Smooth muscle cell (in vitro differentiated cells): ENCODE results near the gene CCDC38. TPM values are rescaled to one million over a fixed set of nuclear protein-coding genes. Genes with fewer than 3 reads are reported as not detected.

Experiments
- DNase-seq: peaks from one replicate; lab custom pipeline; 2025; ENCODE audit not compliant: unreplicated experiment; lab: John Stamatoyannopoulos, UW
- H2AFZ ChIP-seq: fragments of 200-600 bp; sonication (generic); 2 replicates; pipeline ENCODE4 v1.6.0; 2016; ENCODE audit warnings: antibody characterized with exemption, low read depth, mild to moderate bottlenecking
- H3F3A ChIP-seq: fragments of 200-600 bp; sonication (generic); 2 replicates; pipeline ENCODE4 v1.6.0; 2017; ENCODE audit warnings: antibody characterized with exemption, low read depth
- H3K27ac ChIP-seq: fragments of 200-600 bp; sonication (generic); 2 replicates; pipeline ENCODE4 v1.5.1; 2016; ENCODE audit warnings: low read depth, mild to moderate bottlenecking
- H3K27me3 ChIP-seq: fragments of 200-600 bp; sonication (generic); 2 replicates; pipeline ENCODE4 v1.6.1; 2016; ENCODE audit warnings: low read depth, mild to moderate bottlenecking
- H3K36me3 ChIP-seq: fragments of 200-600 bp; sonication (generic); 2 replicates; pipeline ENCODE4 v1.5.1; 2016; ENCODE audit warnings: low read depth
- H3K4me1 ChIP-seq: fragments of 200-600 bp; sonication (generic); 2 replicates; pipeline ENCODE4 v1.5.1; 2016; ENCODE audit warnings: low read depth
- H3K4me2 ChIP-seq: fragments of 200-600 bp; sonication (generic); 2 replicates; pipeline ENCODE4 v1.6.0; 2016; ENCODE audit warnings: mild to moderate bottlenecking
- H3K4me3 ChIP-seq: fragments of 200-600 bp; sonication (generic); 2 replicates; pipeline ENCODE4 v1.5.1; 2016; ENCODE audit warnings: mild to moderate bottlenecking
- H3K79me2 ChIP-seq: fragments of 200-600 bp; sonication (generic); 2 replicates; pipeline ENCODE4 v1.6.0; 2016; ENCODE audit warnings: low read depth, mild to moderate bottlenecking
- H3K9ac ChIP-seq: fragments of 200-600 bp; sonication (generic); 2 replicates; pipeline ENCODE4 v1.6.0; 2016; ENCODE audit warnings: low read depth
- H3K9me3 ChIP-seq: fragments of 200-600 bp; sonication (generic); replicated peaks from 2 replicates; pipeline ENCODE4 v1.5.1; 2016; ENCODE audit warnings: low read depth
- H4K20me1 ChIP-seq: fragments of 200-600 bp; sonication (generic); 2 replicates; pipeline ENCODE4 v1.6.0; 2016; ENCODE audit warnings: low read depth
- WGBS: methylation state at CpG from one replicate; pipeline ENCODE4 v1.1.7; 2016; ENCODE audit warnings: low lambda C conversion rate; 5-methylcytosine and 5-hydroxymethylcytosine counted together
- polyA plus RNA-seq: library from polyadenylated mRNA; unstranded; fragments of >200 nt; fragmentation: Nextera tagmentation; extraction: Ambion mirVana; gene quantifications from 2 replicates; pipeline ENCODE4 v1.2.1, GENCODE V29; 2016
- total RNA-seq: library from RNA; depleted of rRNA; stranded (reverse); fragments of >200 nt; gene quantifications from 2 replicates; pipeline ENCODE4 v1.2.3, GENCODE V29; 2014
- TF ChIP-seq, protein P1 (sequence below): fragments of 200-600 bp; sonication (generic); IDR thresholded peaks from 2 replicates; pipeline ENCODE4 v1.5.1; 2017; ENCODE audit warnings: borderline replicate concordance, mild to moderate bottlenecking, antibody characterized with exemption; ENCODE audit not compliant: insufficient read depth, poor library complexity, severe bottlenecking

The CCDC38 gene
- total and polyA plus RNA-seq, 2 experiments from 2014 or later: 0.39 TPM; not detected in 1

DNA sequence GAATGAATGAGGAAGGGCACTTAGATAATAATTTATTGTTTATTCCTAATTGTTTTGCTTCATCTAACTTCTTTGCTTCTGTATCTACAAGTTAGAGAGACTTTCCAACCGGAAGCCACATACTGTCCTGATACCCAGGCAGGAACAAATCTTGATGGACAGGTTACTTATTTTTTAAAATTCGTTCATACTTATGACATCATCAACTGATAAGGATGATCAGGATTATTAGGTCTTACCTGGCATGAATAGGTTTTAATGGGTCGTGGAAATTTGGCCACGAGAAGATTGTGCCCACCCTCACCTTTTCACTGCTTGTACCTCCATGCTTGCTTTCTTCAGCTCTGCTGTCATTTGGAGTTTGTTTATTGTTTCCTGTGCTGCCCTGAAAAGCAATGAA lies 44.3 kb downstream of the CCDC38 start:
- H3F3A ChIP-seq: no peaks in the 10 kb centered on the region
- no peaks in the 10 kb centered on the region for H4K20me1 ChIP-seq
- no peak for DNase-seq
- TF ChIP-seq, protein P1, sequence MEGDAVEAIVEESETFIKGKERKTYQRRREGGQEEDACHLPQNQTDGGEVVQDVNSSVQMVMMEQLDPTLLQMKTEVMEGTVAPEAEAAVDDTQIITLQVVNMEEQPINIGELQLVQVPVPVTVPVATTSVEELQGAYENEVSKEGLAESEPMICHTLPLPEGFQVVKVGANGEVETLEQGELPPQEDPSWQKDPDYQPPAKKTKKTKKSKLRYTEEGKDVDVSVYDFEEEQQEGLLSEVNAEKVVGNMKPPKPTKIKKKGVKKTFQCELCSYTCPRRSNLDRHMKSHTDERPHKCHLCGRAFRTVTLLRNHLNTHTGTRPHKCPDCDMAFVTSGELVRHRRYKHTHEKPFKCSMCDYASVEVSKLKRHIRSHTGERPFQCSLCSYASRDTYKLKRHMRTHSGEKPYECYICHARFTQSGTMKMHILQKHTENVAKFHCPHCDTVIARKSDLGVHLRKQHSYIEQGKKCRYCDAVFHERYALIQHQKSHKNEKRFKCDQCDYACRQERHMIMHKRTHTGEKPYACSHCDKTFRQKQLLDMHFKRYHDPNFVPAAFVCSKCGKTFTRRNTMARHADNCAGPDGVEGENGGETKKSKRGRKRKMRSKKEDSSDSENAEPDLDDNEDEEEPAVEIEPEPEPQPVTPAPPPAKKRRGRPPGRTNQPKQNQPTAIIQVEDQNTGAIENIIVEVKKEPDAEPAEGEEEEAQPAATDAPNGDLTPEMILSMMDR: no peak
- no peaks in the 10 kb centered on the region for H3K36me3 ChIP-seq
- H3K4me2 ChIP-seq: no peak overlapping the region
- 78% methylated on average over 4 of the region's 4 CpGs for WGBS
- no peaks in the 10 kb centered on the region for H3K79me2 ChIP-seq
- no peak overlapping the region for H3K9ac ChIP-seq
- H2AFZ ChIP-seq: no peak overlapping the region
- peaks cover 1% of the 10 kb centered on the region for H3K9me3 ChIP-seq
- no peak overlapping the region for H3K4me3 ChIP-seq
- no peak overlapping the region for H3K27ac ChIP-seq
- H3K4me1 ChIP-seq: no peaks in the 10 kb centered on the region
- H3K27me3 ChIP-seq: no peaks in the 10 kb centered on the region

GRCh38 chr12:95896846-95897245 lies 45.6 kb downstream of the CCDC38 start:
- TF ChIP-seq, protein P1: no peak
- 95% methylated on average over 4 of the region's 4 CpGs for WGBS

GRCh38 chr12:95890958-95891357 lies 51.5 kb downstream of the CCDC38 start:
- Histone ChIP-seq H3K9me3 (no peaks in the 10 kb centered on the region), H3K79me2 (no peaks in the 10 kb centered on the region), H3F3A (no peaks in the 10 kb centered on the region), H3K4me2 (no peak overlapping the region), H3K4me1 (no peaks in the 10 kb centered on the region), H3K27me3 (no peaks in the 10 kb centered on the region), H3K27ac (no peak overlapping the region), H3K36me3 (no peaks in the 10 kb centered on the region), H3K9ac (no peak overlapping the region), H4K20me1 (no peaks in the 10 kb centered on the region), H3K4me3 (no peak overlapping the region), H2AFZ (no peak overlapping the region)
- 85% methylated on average over 3 of the region's 3 CpGs for WGBS
- no peak for DNase-seq
- TF ChIP-seq, protein P1: no peak

More at GRCh38 chr12:95896846-95897245, 45.6 kb downstream of the CCDC38 start:
- Histone ChIP-seq H3K4me1 (no peaks in the 10 kb centered on the region), H3F3A (no peaks in the 10 kb centered on the region), H4K20me1 (no peaks in the 10 kb centered on the region), H3K27ac (no peak overlapping the region), H3K9ac (no peak overlapping the region), H3K36me3 (no peaks in the 10 kb centered on the region), H3K27me3 (no peaks in the 10 kb centered on the region), H3K79me2 (no peaks in the 10 kb centered on the region), H3K4me2 (no peak overlapping the region), H3K9me3 (no peaks in the 10 kb centered on the region), H3K4me3 (no peak overlapping the region), H2AFZ (no peak overlapping the region)
- no peak for DNase-seq

GRCh38 chr12:95887311-95887710 lies 55.1 kb downstream of the CCDC38 start:
- Histone ChIP-seq H3K27me3 (no peaks in the 10 kb centered on the region), H3K4me1 (no peaks in the 10 kb centered on the region), H2AFZ (no peak overlapping the region), H3K4me3 (no peak overlapping the region), H3K27ac (no peak overlapping the region), H3F3A (no peaks in the 10 kb centered on the region), H3K9me3 (peaks cover 8% of the 10 kb centered on the region), H4K20me1 (no peaks in the 10 kb centered on the region), H3K36me3 (no peaks in the 10 kb centered on the region), H3K4me2 (no peak overlapping the region), H3K9ac (no peak overlapping the region), H3K79me2 (no peaks in the 10 kb centered on the region)
- 85% methylated on average over 5 of the region's 5 CpGs for WGBS
- TF ChIP-seq, protein P1: no peak
- DNase-seq: no peak
